ENCODE data around the gene PHF8. TPM values are rescaled to one million over a fixed set of nuclear protein-coding genes. Genes with fewer than 3 reads are reported as not detected.

Gene PHF8
- total and polyA plus RNA-seq, 3 donors from 2014 or later, result 90.8 to 196 (median 162) TPM

GRCh38 chrX:54012830-54013500 is 31.3 kb downstream of the PHF8 start:
- H3K9me3 ChIP-seq, result no peaks in the 10 kb centered on the region
- WGBS, 2 donors, result 100% methylated on average over 1 of the region's 1 CpG; no CpG with 5 or more reads in 1 of the 2 donors
- no peaks in the 10 kb centered on the region for H3K27me3 ChIP-seq
- no peak overlapping the region for H3K27ac ChIP-seq
- H3K4me1 ChIP-seq, result no peaks in the 10 kb centered on the region
- no peak overlapping the region for H3K4me3 ChIP-seq
- no peak for TF ChIP-seq CTCF (IDR thresholded peaks at IDR 0.05)
- intact Hi-C loops (cut with DNase I; ENCODE audit: low total_unique reads), result no loop called here
- no peaks in the 10 kb centered on the region for H3K36me3 ChIP-seq (ENCODE audit: low read depth, missing control alignments)
- DNase-seq, result no peak

GRCh38 chrX:54007682-54008081 is 36.6 kb downstream of the PHF8 start:
- H3K4me1 ChIP-seq, result no peaks in the 10 kb centered on the region
- intact Hi-C loops (cut with DNase I; ENCODE audit: low total_unique reads), result no loop called here
- no peak for DNase-seq
- H3K36me3 ChIP-seq (ENCODE audit: low read depth, missing control alignments), result no peaks in the 10 kb centered on the region
- 89 to 96% methylated on average over 3 to 4 of the region's 4 CpGs for WGBS, 2 donors
- TF ChIP-seq CTCF (IDR thresholded peaks at IDR 0.05), result no peak
- no peak for TF ChIP-seq POLR2A (IDR thresholded peaks at IDR 0.05)
- no peaks in the 10 kb centered on the region for H3K9me3 ChIP-seq
- H3K4me3 ChIP-seq, result no peak overlapping the region
- H3K27ac ChIP-seq, result no peak overlapping the region
- H3K27me3 ChIP-seq, result no peaks in the 10 kb centered on the region

GRCh38 chrX:53997724-53998123 is 46.5 kb downstream of the PHF8 start:
- WGBS, 2 donors, result 91 to 100% methylated on average over 2 of the region's 2 CpGs
- Histone ChIP-seq H3K9me3 (no peaks in the 10 kb centered on the region), H3K4me1 (no peaks in the 10 kb centered on the region), H3K4me3 (no peak overlapping the region), H3K36me3 (ENCODE audit: low read depth, missing control alignments) (no peaks in the 10 kb centered on the region), H3K27me3 (no peaks in the 10 kb centered on the region), H3K27ac (no peak overlapping the region)
- TF ChIP-seq POLR2A (IDR thresholded peaks at IDR 0.05) (no peak), CTCF (IDR thresholded peaks at IDR 0.05) (no peak)
- no peak for DNase-seq
- intact Hi-C loops (cut with DNase I; ENCODE audit: low total_unique reads), result no loop called here

GRCh38 chrX:53992589-53992988 is 51.7 kb downstream of the PHF8 start:
- no peak for TF ChIP-seq CTCF (IDR thresholded peaks at IDR 0.05)
- Histone ChIP-seq H3K4me3 (no peak overlapping the region), H3K9me3 (no peaks in the 10 kb centered on the region), H3K27me3 (no peaks in the 10 kb centered on the region), H3K36me3 (ENCODE audit: low read depth, missing control alignments) (no peaks in the 10 kb centered on the region), H3K27ac (no peak overlapping the region), H3K4me1 (no peaks in the 10 kb centered on the region)
- 100% methylated on average over 3 to 4 of the region's 4 CpGs for WGBS, 2 donors
- intact Hi-C loops (cut with DNase I; ENCODE audit: low total_unique reads), result no loop called here
- no peak for DNase-seq

GRCh38 chrX:53990171-53990570 is 54.1 kb downstream of the PHF8 start:
- intact Hi-C loops (cut with DNase I; ENCODE audit: low total_unique reads), result no loop called here
- no peaks in the 10 kb centered on the region for H3K36me3 ChIP-seq (ENCODE audit: low read depth, missing control alignments)
- TF ChIP-seq POLR2A (IDR thresholded peaks at IDR 0.05) (no peak), CTCF (IDR thresholded peaks at IDR 0.05) (no peak)
- no peak overlapping the region for H3K4me3 ChIP-seq
- DNase-seq, result no peak
- H3K9me3 ChIP-seq, result no peaks in the 10 kb centered on the region
- no peaks in the 10 kb centered on the region for H3K4me1 ChIP-seq
- H3K27ac ChIP-seq, result no peak overlapping the region
- 75 to 84% methylated on average over 2 of the region's 2 CpGs for WGBS, 2 donors
- H3K27me3 ChIP-seq, result no peaks in the 10 kb centered on the region

Data from testis (tissue), 3 donors.